HEK293 (cell line): ENCODE measurements around the gene ROBO4.

Experiments
- CTCF ChIA-PET: fragments of 350-600 bp; formaldehyde crosslinking; extraction: SDS; loops from one replicate; lab custom pipeline; 2021; ENCODE audit warnings: antibody characterized with exemption; lab: Yijun Ruan, JAX
- POLR2A ChIA-PET: fragments of 300-600 bp; formaldehyde crosslinking; extraction: SDS; loops from one replicate; lab custom pipeline; 2020; ENCODE audit warnings: antibody characterized with exemption, inconsistent platforms; lab: Yijun Ruan, JAX
- H3K27ac ChIP-seq: fragments of 200-500 bp; sonication (Bioruptor generic); 2 replicates; pipeline ENCODE4 v1.5.1; 2014; ENCODE audit warnings: low read depth, low read length, control low read depth, inconsistent platforms; ENCODE audit errors: extremely low read depth
- H3K36me3 ChIP-seq, 2 experiments: fragments of 200-500 bp in 1 of 2; sonication (Bioruptor generic) in 1 of 2; 1 replicate in 1 of 2; 2 replicates in 1 of 2; pipeline ENCODE4 v1.5.1; 2014 to 2017; ENCODE audit warnings: inconsistent platforms in 2 of 2, low read length in 2 of 2; ENCODE audit not compliant: control insufficient read depth in 2 of 2, insufficient read depth in 1 of 2
- H3K4me1 ChIP-seq: fragments of 200-500 bp; sonication (Bioruptor generic); 2 replicates; pipeline ENCODE4 v1.5.1; 2014; ENCODE audit warnings: mild to moderate bottlenecking, low read length, inconsistent platforms; ENCODE audit not compliant: control insufficient read depth, insufficient read depth
- H3K4me3 ChIP-seq: 2 replicates; pipeline ENCODE4 v1.5.1; 2011; ENCODE audit warnings: low read depth, mild to moderate bottlenecking, control low read depth, low read length, moderate library complexity
- H3K9me3 ChIP-seq: fragments of 200-500 bp; sonication (Bioruptor generic); 2 replicates; pipeline ENCODE4 v1.5.1; 2014; ENCODE audit warnings: low read depth, low read length, inconsistent platforms; ENCODE audit not compliant: control insufficient read depth, insufficient read depth
- FEZF1 ChIP-seq: fragments of 450-650 bp; formaldehyde crosslinking; IDR thresholded peaks from 2 replicates; pipeline ENCODE4 v1.5.1; 2016; ENCODE audit warnings: missing biosample characterization, missing genetic modification characterization
- GLI2 ChIP-seq: fragments of 450-650 bp; formaldehyde crosslinking; IDR thresholded peaks from 2 replicates; pipeline ENCODE4; 2017; ENCODE audit warnings: missing biosample characterization, missing genetic modification characterization, low read depth, borderline replicate concordance
- KLF1 ChIP-seq: fragments of 450-650 bp; formaldehyde crosslinking; IDR thresholded peaks from 2 replicates; pipeline ENCODE4 v1.5.1; 2016; ENCODE audit warnings: missing biosample characterization, missing genetic modification characterization
- KLF7 ChIP-seq: fragments of 450-650 bp; formaldehyde crosslinking; IDR thresholded peaks from 2 replicates; pipeline ENCODE4 v1.5.1; 2016; ENCODE audit warnings: missing biosample characterization, missing genetic modification characterization, borderline replicate concordance
- RBAK ChIP-seq: fragments of 450-650 bp; formaldehyde crosslinking; IDR thresholded peaks from 2 replicates; pipeline ENCODE4 v1.5.1; 2016; ENCODE audit warnings: missing biosample characterization, missing genetic modification characterization
- TCF7L2 ChIP-seq: IDR thresholded peaks from 2 replicates; pipeline ENCODE4 v1.6.1; 2011; ENCODE audit warnings: low read depth, mild to moderate bottlenecking, inconsistent platforms, low read length, moderate library complexity, borderline replicate concordance
- ZBTB11 ChIP-seq: fragments of 450-650 bp; formaldehyde crosslinking; conservative IDR thresholded peaks from 2 replicates; pipeline ENCODE4 v1.5.1; 2016; ENCODE audit warnings: low read depth, missing biosample characterization, missing genetic modification characterization
- ZBTB8A ChIP-seq: fragments of 450-650 bp; formaldehyde crosslinking; IDR thresholded peaks from 2 replicates; pipeline ENCODE4 v1.5.1; 2016; ENCODE audit warnings: missing biosample characterization, missing genetic modification characterization
- ZEB2 ChIP-seq: fragments of 450-650 bp; formaldehyde crosslinking; IDR thresholded peaks from 2 replicates; pipeline ENCODE4 v1.5.1; 2016; ENCODE audit warnings: missing biosample characterization, missing genetic modification characterization
- ZNF169 ChIP-seq: fragments of 450-650 bp; formaldehyde crosslinking; IDR thresholded peaks from 2 replicates; pipeline ENCODE4 v1.5.1; 2016; ENCODE audit warnings: missing biosample characterization, missing genetic modification characterization
- ZNF398 ChIP-seq: fragments of 450-650 bp; formaldehyde crosslinking; IDR thresholded peaks from 2 replicates; pipeline ENCODE4 v1.5.1; 2017; ENCODE audit warnings: missing biosample characterization, missing genetic modification characterization
- ZNF416 ChIP-seq: fragments of 450-650 bp; formaldehyde crosslinking; IDR thresholded peaks from 2 replicates; pipeline ENCODE4 v1.5.1; 2016; ENCODE audit warnings: missing biosample characterization, missing genetic modification characterization
- ZNF514 ChIP-seq: fragments of 450-650 bp; formaldehyde crosslinking; IDR thresholded peaks from 2 replicates; pipeline ENCODE4 v1.5.1; 2016; ENCODE audit warnings: missing biosample characterization, missing genetic modification characterization
- ZNF518A ChIP-seq: fragments of 450-650 bp; formaldehyde crosslinking; conservative IDR thresholded peaks from 2 replicates; pipeline ENCODE4 v1.5.1; 2016; ENCODE audit warnings: low read depth, missing biosample characterization, missing genetic modification characterization
- ZNF549 ChIP-seq: fragments of 450-650 bp; IDR thresholded peaks from 2 replicates; pipeline ENCODE4 v1.5.1; 2018; ENCODE audit warnings: missing biosample characterization, missing genetic modification characterization, mild to moderate bottlenecking, inconsistent platforms, moderate library complexity
- ZNF571 ChIP-seq: fragments of 450-650 bp; formaldehyde crosslinking; IDR thresholded peaks from 2 replicates; pipeline ENCODE4 v1.5.0; 2017; ENCODE audit warnings: missing biosample characterization, missing genetic modification characterization
- ZNF639 ChIP-seq: fragments of 450-650 bp; formaldehyde crosslinking; IDR thresholded peaks from 2 replicates; pipeline ENCODE4 v1.5.1; 2016; ENCODE audit warnings: missing biosample characterization, missing genetic modification characterization
- ZNF658 ChIP-seq: fragments of 450-650 bp; formaldehyde crosslinking; IDR thresholded peaks from 2 replicates; pipeline ENCODE4; 2016; ENCODE audit warnings: missing biosample characterization, missing genetic modification characterization
- ZNF664 ChIP-seq: fragments of 450-650 bp; formaldehyde crosslinking; IDR thresholded peaks from 2 replicates; pipeline ENCODE4 v1.5.1; 2016; ENCODE audit warnings: missing biosample characterization, missing genetic modification characterization
- ZNF677 ChIP-seq: fragments of 450-650 bp; IDR thresholded peaks from 2 replicates; pipeline ENCODE4 v1.5.0; 2018; ENCODE audit warnings: missing biosample characterization, mild to moderate bottlenecking, missing genetic modification characterization, moderate library complexity
- ZNF692 ChIP-seq: fragments of 450-650 bp; formaldehyde crosslinking; IDR thresholded peaks from 2 replicates; pipeline ENCODE4 v1.5.1; 2016; ENCODE audit warnings: missing biosample characterization, missing genetic modification characterization

The ROBO4 gene

GRCh38 chr11:124894606-124895430 is 2.8 kb downstream of the ROBO4 start:
- no peaks in the 10 kb centered on the region for H3K9me3 ChIP-seq
- no peak overlapping the region for H3K27ac ChIP-seq
- no peaks in the 10 kb centered on the region for H3K36me3 ChIP-seq
- no peak overlapping the region for H3K4me3 ChIP-seq
- ChIA-PET POLR2A (no interaction called here), CTCF (no interaction called here)
- no peaks in the 10 kb centered on the region for H3K4me1 ChIP-seq
- TF ChIP-seq ZNF416 = no peak
- TF ChIP-seq GLI2 (tag by site-specific recombination) = no peak
- TF ChIP-seq ZNF692 (tag by site-specific recombination) = no peak
- TF ChIP-seq ZNF169 = no peak
- no peak for TF ChIP-seq ZNF677 (tag by site-specific recombination)
- TF ChIP-seq ZBTB8A (tag by site-specific recombination) = no peak
- no peak for TF ChIP-seq KLF7 (tag by site-specific recombination)
- TF ChIP-seq ZNF664 (tag by site-specific recombination) = no peak
- TF ChIP-seq ZNF658 (tag by site-specific recombination) = no peak
- no peak for TF ChIP-seq FEZF1 (tag by site-specific recombination)
- TF ChIP-seq ZNF549 (tag by site-specific recombination) = no peak
- TF ChIP-seq RBAK (tag by site-specific recombination) = no peak
- TF ChIP-seq KLF1 = no peak
- TF ChIP-seq ZBTB11 (tag by site-specific recombination) = no peak

GRCh38 chr11:124893781-124894401 is 3.8 kb downstream of the ROBO4 start:
- Histone ChIP-seq H3K27ac (no peak overlapping the region), H3K9me3 (no peaks in the 10 kb centered on the region), H3K4me3 (no peak overlapping the region), H3K36me3 (no peaks in the 10 kb centered on the region), H3K4me1 (no peaks in the 10 kb centered on the region)
- CTCF ChIA-PET = no interaction called here
- POLR2A ChIA-PET = no interaction called here
- no peak for TF ChIP-seq ZNF518A (tag by site-specific recombination)
- no peak for TF ChIP-seq ZNF398 (tag by site-specific recombination)
- no peak for TF ChIP-seq ZNF514
- no peak for TF ChIP-seq ZNF571 (tag by site-specific recombination)
- TF ChIP-seq TCF7L2 = no peak
- no peak for TF ChIP-seq ZNF639 (tag by site-specific recombination)
- no peak for TF ChIP-seq ZEB2
